ENCODE results near the gene U2AF1L4.

Gene U2AF1L4

DNA sequence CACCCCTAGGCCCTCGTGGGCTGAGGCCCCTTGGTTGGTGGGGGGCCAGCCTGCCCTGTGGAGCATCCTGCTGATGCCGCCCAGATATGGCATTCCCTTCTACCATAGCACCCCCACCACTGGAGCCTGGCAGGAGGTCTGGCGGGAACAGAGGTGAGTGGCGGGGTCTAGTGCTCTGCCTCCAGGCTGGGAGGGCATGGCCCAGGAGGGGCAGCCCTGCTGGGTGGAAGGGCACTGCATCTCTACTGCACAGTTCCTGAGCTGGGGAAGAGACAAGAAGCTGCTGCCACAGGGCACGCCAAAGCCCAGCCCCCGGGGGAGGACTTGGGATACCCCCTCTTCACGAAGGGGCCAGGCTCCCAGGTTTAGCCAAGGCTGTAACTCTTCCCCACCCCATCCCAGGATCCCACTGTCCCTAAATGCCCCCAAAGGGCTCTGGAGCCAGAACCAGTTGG is 29.8 kb downstream of the U2AF1L4 start:
- Histone ChIP-seq H3K9me3 (ENCODE audit: control insufficient read depth, low read length) (no peaks in the 10 kb centered on the region), H4K91ac (ENCODE audit: low read length) (no peak overlapping the region), H2BK5ac (ENCODE audit: low read depth, low read length, poor library complexity, severe bottlenecking) (no peak overlapping the region), H3K27me3 (ENCODE audit: control insufficient read depth in 1 of 2, insufficient read depth in 1 of 2, low read length in 2 of 2) (peaks cover 0 to 27% of the 10 kb centered on the region in 2 experiments), H3K79me1 (replicated peaks; ENCODE audit: low read length, poor library complexity, severe bottlenecking) (peaks cover 17% of the 10 kb centered on the region), H3K4me2 (ENCODE audit: low read length, poor library complexity, severe bottlenecking) (no peak overlapping the region), H2BK120ac (ENCODE audit: low read depth, low read length) (no peak overlapping the region), H2AFZ (ENCODE audit: low read depth, low read length) (no peak overlapping the region), H4K8ac (ENCODE audit: low read length) (no peak overlapping the region), H3K23ac (ENCODE audit: low read length in 2 of 2) (no peak overlapping the region), H3K9ac (ENCODE audit: low read length) (peak overlapping the region; percentile 87), H2BK15ac (ENCODE audit: low read depth, poor library complexity, severe bottlenecking) (no peak overlapping the region), H3K27ac (ENCODE audit: low read length, poor library complexity, severe bottlenecking) (no peak overlapping the region), H3K36me3 (ENCODE audit: control insufficient read depth in 1 of 2, insufficient read depth in 2 of 2, low read depth in 1 of 2, low read length in 2 of 2) (peaks cover 4 to 9% of the 10 kb centered on the region in 2 experiments), H3K14ac (ENCODE audit: low read length in 2 of 2) (no peak overlapping the region), H2AK5ac (ENCODE audit: low read length, severe bottlenecking) (no peak overlapping the region), H3K18ac (ENCODE audit: low read depth in 1 of 2, low read length in 2 of 2) (no peak overlapping the region), H3K4ac (ENCODE audit: low read depth in 1 of 2, low read length in 2 of 2) (peak overlapping the region in 1 of 2 experiments; percentile 35), H2BK12ac (ENCODE audit: low read length in 2 of 2) (no peak overlapping the region), H3K4me1 (ENCODE audit: control insufficient read depth, insufficient read depth, low read depth, low read length) (peaks cover 23% of the 10 kb centered on the region), H3K4me3 (ENCODE audit: insufficient read depth in 1 of 2, low read depth in 1 of 2, low read length in 2 of 2) (peak overlapping the region in 1 of 2 experiments; percentile 97)
- DNase-seq, result no peak
- 89% methylated on average over 7 of the region's 7 CpGs for WGBS

DNA sequence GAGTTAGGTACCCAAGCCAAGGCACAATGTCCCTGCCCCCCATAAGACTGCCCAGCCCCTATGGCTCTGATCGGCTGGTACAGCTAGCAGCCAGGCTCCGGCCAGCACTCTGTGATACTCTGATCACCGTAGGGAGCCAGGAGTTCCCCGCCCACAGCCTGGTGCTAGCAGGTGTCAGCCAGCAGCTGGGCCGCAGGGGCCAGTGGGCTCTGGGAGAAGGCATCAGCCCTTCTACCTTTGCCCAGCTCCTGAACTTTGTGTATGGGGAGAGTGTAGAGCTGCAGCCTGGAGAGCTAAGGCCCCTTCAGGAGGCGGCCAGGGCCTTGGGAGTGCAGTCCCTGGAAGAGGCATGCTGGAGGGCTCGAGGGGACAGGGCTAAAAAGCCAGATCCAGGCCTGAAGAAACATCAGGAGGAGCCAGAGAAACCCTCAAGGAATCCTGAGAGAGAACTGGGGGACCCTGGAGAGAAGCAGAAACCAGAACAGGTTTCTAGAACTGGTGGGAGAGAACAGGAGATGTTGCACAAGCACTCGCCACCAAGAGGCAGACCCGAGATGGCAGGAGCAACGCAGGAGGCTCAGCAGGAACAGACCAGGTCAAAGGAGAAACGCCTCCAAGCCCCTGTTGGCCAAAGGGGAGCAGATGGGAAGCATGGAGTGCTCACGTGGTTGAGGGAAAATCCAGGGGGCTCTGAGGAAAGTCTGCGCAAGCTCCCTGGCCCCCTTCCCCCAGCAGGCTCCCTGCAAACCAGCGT is 30.4 kb downstream of the U2AF1L4 start:
- Histone ChIP-seq H3K9me3 (ENCODE audit: control insufficient read depth, low read length) (no peaks in the 10 kb centered on the region), H4K8ac (ENCODE audit: low read length) (no peak overlapping the region), H3K4me2 (ENCODE audit: low read length, poor library complexity, severe bottlenecking) (no peak overlapping the region), H3K27ac (ENCODE audit: low read length, poor library complexity, severe bottlenecking) (no peak overlapping the region), H3K4ac (ENCODE audit: low read depth in 1 of 2, low read length in 2 of 2) (no peak overlapping the region), H2AFZ (ENCODE audit: low read depth, low read length) (no peak overlapping the region), H3K23ac (ENCODE audit: low read length in 2 of 2) (no peak overlapping the region), H3K79me1 (replicated peaks; ENCODE audit: low read length, poor library complexity, severe bottlenecking) (peaks cover 14% of the 10 kb centered on the region), H4K91ac (ENCODE audit: low read length) (no peak overlapping the region), H2BK15ac (ENCODE audit: low read depth, poor library complexity, severe bottlenecking) (no peak overlapping the region), H2BK120ac (ENCODE audit: low read depth, low read length) (no peak overlapping the region), H2AK5ac (ENCODE audit: low read length, severe bottlenecking) (no peak overlapping the region), H3K4me1 (ENCODE audit: control insufficient read depth, insufficient read depth, low read depth, low read length) (peaks cover 22% of the 10 kb centered on the region), H3K36me3 (ENCODE audit: control insufficient read depth in 1 of 2, insufficient read depth in 2 of 2, low read depth in 1 of 2, low read length in 2 of 2) (peaks cover 0 to 3% of the 10 kb centered on the region in 2 experiments), H2BK12ac (ENCODE audit: low read length in 2 of 2) (no peak overlapping the region), H3K18ac (ENCODE audit: low read depth in 1 of 2, low read length in 2 of 2) (no peak overlapping the region), H2BK5ac (ENCODE audit: low read depth, low read length, poor library complexity, severe bottlenecking) (no peak overlapping the region), H3K9ac (ENCODE audit: low read length) (no peak overlapping the region), H3K4me3 (ENCODE audit: insufficient read depth in 1 of 2, low read depth in 1 of 2, low read length in 2 of 2) (no peak overlapping the region), H3K14ac (ENCODE audit: low read length in 2 of 2) (no peak overlapping the region), H3K27me3 (ENCODE audit: control insufficient read depth in 1 of 2, insufficient read depth in 1 of 2, low read length in 2 of 2) (peaks cover 0 to 30% of the 10 kb centered on the region in 2 experiments)
- WGBS, result 63% methylated on average over 14 of the region's 14 CpGs
- no peak for DNase-seq

DNA sequence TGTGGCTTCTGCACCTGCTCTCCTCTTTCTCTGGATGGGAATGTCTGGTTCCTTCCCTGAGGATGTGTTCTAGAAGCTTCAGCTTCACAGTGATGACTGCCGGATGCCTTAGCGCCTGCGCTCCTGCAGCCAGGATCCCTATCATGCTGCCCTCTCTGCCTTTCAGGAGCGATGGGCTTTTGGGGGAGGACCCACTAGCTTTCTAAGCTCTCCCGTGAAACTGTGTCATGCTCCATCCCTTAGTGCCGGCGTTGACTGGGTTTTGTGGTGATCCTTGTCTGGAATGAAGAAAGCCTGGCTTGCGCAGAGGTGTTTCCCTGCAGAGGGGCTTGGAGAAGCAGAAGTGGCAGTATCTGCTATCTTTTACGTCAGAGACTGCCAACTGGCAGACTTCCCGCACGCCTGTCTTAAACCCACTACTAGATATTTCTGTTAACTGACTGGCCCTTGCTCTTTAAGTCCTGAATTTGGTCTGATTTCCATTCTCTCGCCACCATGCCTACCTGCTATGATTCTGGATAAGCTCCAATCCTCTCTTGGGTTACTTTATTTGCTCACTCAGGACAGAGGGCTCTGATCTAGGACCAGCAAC is 31.2 kb downstream of the U2AF1L4 start:
- no peak overlapping the region for H2AK5ac ChIP-seq (ENCODE audit: low read length, severe bottlenecking)
- H2BK12ac ChIP-seq (ENCODE audit: low read length in 2 of 2), result no peak overlapping the region
- H2BK120ac ChIP-seq (ENCODE audit: low read depth, low read length), result no peak overlapping the region
- no peak overlapping the region for H3K18ac ChIP-seq (ENCODE audit: low read depth in 1 of 2, low read length in 2 of 2)
- no peak overlapping the region for H2AFZ ChIP-seq (ENCODE audit: low read depth, low read length)
- 90% methylated on average over 12 of the region's 12 CpGs for WGBS
- no peak overlapping the region for H4K8ac ChIP-seq (ENCODE audit: low read length)
- peaks cover 14% of the 10 kb centered on the region for H3K79me1 ChIP-seq (replicated peaks; ENCODE audit: low read length, poor library complexity, severe bottlenecking)
- H3K9ac ChIP-seq (ENCODE audit: low read length), result no peak overlapping the region
- peaks cover 0 to 30% of the 10 kb centered on the region in 2 experiments for H3K27me3 ChIP-seq (ENCODE audit: control insufficient read depth in 1 of 2, insufficient read depth in 1 of 2, low read length in 2 of 2)
- H3K27ac ChIP-seq (ENCODE audit: low read length, poor library complexity, severe bottlenecking), result no peak overlapping the region
- H4K91ac ChIP-seq (ENCODE audit: low read length), result no peak overlapping the region
- peaks cover 14% of the 10 kb centered on the region for H3K4me1 ChIP-seq (ENCODE audit: control insufficient read depth, insufficient read depth, low read depth, low read length)
- no peaks in the 10 kb centered on the region for H3K36me3 ChIP-seq (ENCODE audit: control insufficient read depth in 1 of 2, insufficient read depth in 2 of 2, low read depth in 1 of 2, low read length in 2 of 2)
- no peak overlapping the region for H2BK15ac ChIP-seq (ENCODE audit: low read depth, poor library complexity, severe bottlenecking)
- H3K4me2 ChIP-seq (ENCODE audit: low read length, poor library complexity, severe bottlenecking), result no peak overlapping the region
- H3K4me3 ChIP-seq (ENCODE audit: insufficient read depth in 1 of 2, low read depth in 1 of 2, low read length in 2 of 2), result no peak overlapping the region
- no peaks in the 10 kb centered on the region for H3K9me3 ChIP-seq (ENCODE audit: control insufficient read depth, low read length)
- H2BK5ac ChIP-seq (ENCODE audit: low read depth, low read length, poor library complexity, severe bottlenecking), result no peak overlapping the region
- no peak overlapping the region for H3K14ac ChIP-seq (ENCODE audit: low read length in 2 of 2)
- no peak overlapping the region for H3K4ac ChIP-seq (ENCODE audit: low read depth in 1 of 2, low read length in 2 of 2)
- no peak overlapping the region for H3K23ac ChIP-seq (ENCODE audit: low read length in 2 of 2)
- no peak for DNase-seq

DNA sequence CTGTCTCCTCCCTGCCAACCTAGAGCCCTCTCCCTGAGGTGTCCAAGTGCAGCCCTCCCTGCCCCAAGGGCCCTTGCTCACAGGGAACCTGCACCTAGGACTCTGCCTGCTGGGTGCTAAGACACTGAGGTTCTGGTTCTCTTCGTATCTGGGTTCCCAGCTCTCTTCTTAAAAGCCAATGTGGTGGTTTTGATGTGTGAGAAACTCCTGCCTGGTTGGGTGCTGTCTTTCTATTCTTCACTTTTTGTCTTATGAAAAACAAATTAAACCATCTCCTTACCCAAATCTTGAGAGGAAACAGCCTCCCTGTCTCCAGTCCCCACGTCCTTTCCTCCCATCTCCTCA is 31.7 kb downstream of the U2AF1L4 start:
- no peak overlapping the region for H3K4ac ChIP-seq (ENCODE audit: low read depth in 1 of 2, low read length in 2 of 2)
- DNase-seq, result no peak
- H3K27me3 ChIP-seq (ENCODE audit: control insufficient read depth in 1 of 2, insufficient read depth in 1 of 2, low read length in 2 of 2), result peaks cover 0 to 30% of the 10 kb centered on the region in 2 experiments
- H3K79me1 ChIP-seq (replicated peaks; ENCODE audit: low read length, poor library complexity, severe bottlenecking), result peaks cover 14% of the 10 kb centered on the region
- no peak overlapping the region for H4K8ac ChIP-seq (ENCODE audit: low read length)
- H3K4me3 ChIP-seq (ENCODE audit: insufficient read depth in 1 of 2, low read depth in 1 of 2, low read length in 2 of 2), result no peak overlapping the region
- H2BK12ac ChIP-seq (ENCODE audit: low read length in 2 of 2), result no peak overlapping the region
- no peak overlapping the region for H2BK15ac ChIP-seq (ENCODE audit: low read depth, poor library complexity, severe bottlenecking)
- H3K18ac ChIP-seq (ENCODE audit: low read depth in 1 of 2, low read length in 2 of 2), result no peak overlapping the region
- 53% methylated on average over 1 of the region's 2 CpGs for WGBS
- H2AK5ac ChIP-seq (ENCODE audit: low read length, severe bottlenecking), result no peak overlapping the region
- H2BK5ac ChIP-seq (ENCODE audit: low read depth, low read length, poor library complexity, severe bottlenecking), result no peak overlapping the region
- no peaks in the 10 kb centered on the region for H3K9me3 ChIP-seq (ENCODE audit: control insufficient read depth, low read length)
- H3K27ac ChIP-seq (ENCODE audit: low read length, poor library complexity, severe bottlenecking), result no peak overlapping the region
- no peak overlapping the region for H3K9ac ChIP-seq (ENCODE audit: low read length)
- no peak overlapping the region for H3K23ac ChIP-seq (ENCODE audit: low read length in 2 of 2)
- H2BK120ac ChIP-seq (ENCODE audit: low read depth, low read length), result no peak overlapping the region
- H3K4me1 ChIP-seq (ENCODE audit: control insufficient read depth, insufficient read depth, low read depth, low read length), result peaks cover 12% of the 10 kb centered on the region
- no peak overlapping the region for H3K14ac ChIP-seq (ENCODE audit: low read length in 2 of 2)
- H3K4me2 ChIP-seq (ENCODE audit: low read length, poor library complexity, severe bottlenecking), result no peak overlapping the region
- H2AFZ ChIP-seq (ENCODE audit: low read depth, low read length), result no peak overlapping the region
- H3K36me3 ChIP-seq (ENCODE audit: control insufficient read depth in 1 of 2, insufficient read depth in 2 of 2, low read depth in 1 of 2, low read length in 2 of 2), result no peaks in the 10 kb centered on the region
- H4K91ac ChIP-seq (ENCODE audit: low read length), result no peak overlapping the region

All from mesenchymal stem cell (in vitro differentiated cells and primary cell).